Body of pancreas (tissue), 4 donors: ENCODE measurements around the gene NRG3. TPM values are rescaled to one million over a fixed set of nuclear protein-coding genes. Genes with fewer than 3 reads are reported as not detected.

Experiments used
- ATAC-seq: fragments of 150-250 bp; one replicate; pipeline ENCODE4 v1.9.1; 2016
- DNase-seq, 4 donors: peaks; one replicate each; pipeline ENCODE4 v3.0.0-alpha.2; 2019
- H3K27ac ChIP-seq, 4 donors: fragments of 200-600 bp; sonication (generic); 1 replicate in 3 of 4; 2 replicates in 1 of 4; pipeline versions ENCODE4 v1.5.1 to v1.6.1; 2016 to 2019; ENCODE audit warnings: mild to moderate bottlenecking in 1 of 4, mixed read lengths in 1 of 4, moderate library complexity in 1 of 4
- H3K27me3 ChIP-seq, 2 donors: fragments of 200-600 bp; sonication (generic); one replicate each; pipeline ENCODE4 v1.6.0; 2016; ENCODE audit warnings: mild to moderate bottlenecking in 1 of 2
- H3K36me3 ChIP-seq, 2 donors: fragments of 200-600 bp; sonication (generic); replicated peaks in 1 of 2; 2 replicates each; pipeline ENCODE4 v1.5.1; 2016; ENCODE audit warnings: low read depth in 2 of 2; ENCODE audit not compliant: insufficient read depth in 1 of 2
- H3K4me1 ChIP-seq: fragments of 200-600 bp; sonication (generic); one replicate; pipeline ENCODE4 v1.6.0; 2016
- H3K4me3 ChIP-seq, 2 donors: fragments of 200-600 bp; sonication (generic); 1 replicate in 1 of 2; 2 replicates in 1 of 2; pipeline ENCODE4 v1.5.1; 2016 to 2019
- H3K9me3 ChIP-seq, 3 donors: fragments of 200-600 bp; sonication (generic); 1 replicate in 2 of 3; 2 replicates in 1 of 3; pipeline ENCODE4 v1.5.1; 2016
- CTCF ChIP-seq, 7 experiments: fragments of 450-650 bp in 4 of 7; fragments of 200-600 bp in 3 of 7; sonication (generic) in 3 of 7; IDR thresholded peaks; one replicate each; pipeline ENCODE4 v1.5.1; 2016 to 2019; ENCODE audit warnings: antibody characterized with exemption in 7 of 7
- POLR2A ChIP-seq, 3 donors: fragments of 450-650 bp; IDR thresholded peaks; one replicate each; pipeline ENCODE4 v1.6.1; 2016; ENCODE audit warnings: antibody characterized with exemption in 3 of 3, mild to moderate bottlenecking in 2 of 3
- WGBS, 2 donors: methylation state at CpG; one replicate each; pipeline ENCODE4 v1.1.5; 2017; 5-methylcytosine and 5-hydroxymethylcytosine counted together
- intact Hi-C: fragments of 100-400 bp; cut with DNase I; formaldehyde crosslinking; loops from one replicate; pipeline ENCODE4 v1.15.1; 2023
- total RNA-seq, 2 donors: library from RNA; depleted of rRNA; stranded (reverse); fragments of >200 nt; gene quantifications; one replicate each; pipeline ENCODE4 v1.1.0, GENCODE V29; 2016

NRG3 gene
- total RNA-seq, 2 donors from 2014 or later: 0.26 TPM; not detected in 1

DNA sequence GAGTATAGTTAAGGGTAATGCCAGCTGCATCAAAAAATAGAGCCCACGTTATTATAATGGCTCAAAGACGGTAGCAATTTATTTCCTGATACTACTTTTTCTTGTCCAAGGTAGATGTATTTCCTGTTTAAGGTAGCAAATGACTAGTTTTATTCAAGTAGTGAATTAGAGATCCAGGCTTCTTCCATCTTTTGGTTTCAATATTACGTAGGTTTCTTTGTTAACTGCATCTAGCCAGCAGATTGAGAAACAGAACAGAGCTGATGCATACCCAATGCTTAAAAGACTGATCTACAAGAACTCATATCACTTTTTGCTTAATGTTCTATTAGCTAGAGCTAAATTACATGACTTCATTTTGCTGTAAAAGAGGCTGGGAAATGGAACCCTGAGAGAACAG lies 992.1 kb downstream of the NRG3 start:
- 67 to 78% methylated on average over 3 of the region's 3 CpGs for WGBS, 2 donors
- Histone ChIP-seq H3K36me3 (no peaks in the 10 kb centered on the region), H3K27me3 (no peaks in the 10 kb centered on the region), H3K27ac (no peak overlapping the region), H3K4me1 (no peaks in the 10 kb centered on the region), H3K4me3 (no peak overlapping the region), H3K9me3 (no peaks in the 10 kb centered on the region)
- intact Hi-C loops: no loop called here
- DNase-seq (no peak), ATAC-seq (no peak)
- no peak for TF ChIP-seq CTCF (IDR thresholded peaks at IDR 0.05)
- TF ChIP-seq POLR2A (IDR thresholded peaks at IDR 0.05): no peak

DNA sequence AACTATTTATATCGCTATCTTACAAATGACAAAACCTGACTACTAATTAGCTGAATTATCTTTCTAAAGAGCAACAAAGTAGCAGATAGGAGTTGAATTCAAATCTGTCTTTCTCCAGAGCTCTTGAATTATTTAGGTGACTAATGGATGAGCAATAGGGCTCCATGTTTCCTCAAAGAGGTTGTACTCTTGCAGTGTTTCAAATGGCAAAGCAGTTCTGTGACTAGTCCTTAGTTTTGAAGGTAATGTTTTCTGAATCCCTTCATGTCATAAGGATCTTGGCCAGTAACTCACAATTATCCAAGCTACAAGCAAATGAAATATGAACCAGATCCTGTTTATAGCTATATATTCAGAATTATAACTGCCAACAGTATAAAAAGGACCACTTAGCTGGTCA lies 999.7 kb downstream of the NRG3 start:
- TF ChIP-seq CTCF (IDR thresholded peaks at IDR 0.05) (no peak), POLR2A (IDR thresholded peaks at IDR 0.05) (no peak)
- Histone ChIP-seq H3K27ac (no peak overlapping the region), H3K4me1 (no peaks in the 10 kb centered on the region), H3K4me3 (no peak overlapping the region), H3K27me3 (no peaks in the 10 kb centered on the region), H3K36me3 (no peaks in the 10 kb centered on the region), H3K9me3 (no peaks in the 10 kb centered on the region)
- 93 to 95% methylated on average over 1 of the region's 1 CpG for WGBS, 2 donors
- intact Hi-C loops: no loop called here
- no peak for ATAC-seq
- no peak for DNase-seq

DNA sequence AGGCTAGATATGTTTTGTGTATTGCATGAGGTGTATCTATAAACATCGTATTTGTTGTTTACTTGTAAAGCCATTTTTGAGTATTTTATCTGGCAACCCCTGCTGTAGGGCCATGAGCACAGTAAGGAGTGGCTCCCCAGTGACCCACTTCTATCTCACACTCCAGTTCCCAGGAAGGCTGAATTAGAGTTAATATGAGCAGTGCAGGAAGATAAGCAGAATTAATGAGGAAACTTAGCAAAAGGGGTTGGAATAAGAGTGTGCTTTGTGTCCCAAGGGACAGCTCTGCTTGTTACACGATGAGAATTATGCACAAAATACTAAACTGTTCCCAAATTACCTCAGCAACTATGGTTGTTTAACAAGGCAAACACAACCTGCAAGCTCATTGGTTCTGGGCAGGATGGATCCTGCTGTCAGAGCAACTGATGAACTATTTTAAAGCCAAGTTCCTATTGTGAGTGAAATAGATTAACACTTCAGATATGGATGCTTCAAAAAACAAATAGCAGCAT lies 1005.8 kb downstream of the NRG3 start:
- H3K4me1 ChIP-seq: no peaks in the 10 kb centered on the region
- H3K27me3 ChIP-seq: no peaks in the 10 kb centered on the region
- H3K9me3 ChIP-seq: no peaks in the 10 kb centered on the region
- no peak for DNase-seq
- no peak for ATAC-seq
- intact Hi-C loops: no loop called here
- no peak overlapping the region for H3K4me3 ChIP-seq
- H3K27ac ChIP-seq: no peak overlapping the region
- WGBS, 2 donors: 51 to 54% methylated on average over 2 of the region's 2 CpGs
- no peaks in the 10 kb centered on the region for H3K36me3 ChIP-seq
- TF ChIP-seq POLR2A (IDR thresholded peaks at IDR 0.05) (no peak), CTCF (IDR thresholded peaks at IDR 0.05) (no peak)

DNA sequence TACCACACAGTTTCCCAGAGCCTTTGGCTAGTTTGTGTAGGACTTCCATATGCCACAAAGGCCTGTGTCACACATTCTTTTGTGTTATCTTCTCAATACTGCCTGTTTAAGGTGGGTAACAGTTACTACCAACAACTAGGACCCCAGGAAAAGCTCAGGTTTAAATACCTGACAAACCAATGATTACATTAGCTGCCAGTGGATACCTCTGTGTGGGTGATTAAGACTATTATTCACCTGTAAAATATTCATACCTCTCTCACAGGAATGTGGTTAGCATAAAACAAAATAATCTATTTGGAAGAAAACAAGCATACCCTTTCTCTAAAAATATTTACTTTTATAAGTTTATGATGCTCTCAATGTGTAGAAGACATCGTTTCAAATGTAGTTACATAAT lies 1007.7 kb downstream of the NRG3 start:
- H3K27ac ChIP-seq: no peak overlapping the region
- ATAC-seq (no peak), DNase-seq (no peak)
- H3K9me3 ChIP-seq: no peaks in the 10 kb centered on the region
- no peak overlapping the region for H3K4me3 ChIP-seq
- intact Hi-C loops: no loop called here
- 52 to 70% methylated on average over 1 of the region's 1 CpG for WGBS, 2 donors
- peaks cover 4% of the 10 kb centered on the region for H3K4me1 ChIP-seq
- TF ChIP-seq POLR2A (IDR thresholded peaks at IDR 0.05) (no peak), CTCF (IDR thresholded peaks at IDR 0.05) (no peak)
- no peaks in the 10 kb centered on the region for H3K36me3 ChIP-seq
- H3K27me3 ChIP-seq: no peaks in the 10 kb centered on the region

- TF ChIP-seq POLR2A (IDR thresholded peaks at IDR 0.05) (no peak), CTCF (IDR thresholded peaks at IDR 0.05) (no peak)
- H3K36me3 ChIP-seq: no peaks in the 10 kb centered on the region
- ATAC-seq (no peak), DNase-seq (no peak)
- 24 to 31% methylated on average over 1 of the region's 1 CpG for WGBS, 2 donors
- H3K27me3 ChIP-seq: no peaks in the 10 kb centered on the region
- peaks cover 4% of the 10 kb centered on the region for H3K4me1 ChIP-seq
- intact Hi-C loops: no loop called here
- no peak overlapping the region for H3K27ac ChIP-seq
- no peaks in the 10 kb centered on the region for H3K9me3 ChIP-seq
- no peak overlapping the region for H3K4me3 ChIP-seq
Observed at GRCh38 chr10:82883603-82884002, 1008.6 kb downstream of the NRG3 start.
